IPS-18c (cell line): ENCODE results near the gene GPR26.

ENCODE experiments used
- H3K4me3 ChIP-seq: 2 replicates; pipeline ENCODE4 v1.7.0; 2013; ENCODE audit warnings: low read depth, mild to moderate bottlenecking, low read length, moderate library complexity; ENCODE audit not compliant: insufficient read depth
- H3K9me3 ChIP-seq: one replicate; pipeline ENCODE4 v1.6.1; 2013; ENCODE audit warnings: mild to moderate bottlenecking, low read length, moderate library complexity; ENCODE audit not compliant: control insufficient read depth, insufficient read depth

Gene GPR26

GRCh38 chr10:123681285-123681684 lies 15.1 kb downstream of the GPR26 start:
- H3K9me3 ChIP-seq = no peaks in the 10 kb centered on the region
- H3K4me3 ChIP-seq = no peak overlapping the region

DNA sequence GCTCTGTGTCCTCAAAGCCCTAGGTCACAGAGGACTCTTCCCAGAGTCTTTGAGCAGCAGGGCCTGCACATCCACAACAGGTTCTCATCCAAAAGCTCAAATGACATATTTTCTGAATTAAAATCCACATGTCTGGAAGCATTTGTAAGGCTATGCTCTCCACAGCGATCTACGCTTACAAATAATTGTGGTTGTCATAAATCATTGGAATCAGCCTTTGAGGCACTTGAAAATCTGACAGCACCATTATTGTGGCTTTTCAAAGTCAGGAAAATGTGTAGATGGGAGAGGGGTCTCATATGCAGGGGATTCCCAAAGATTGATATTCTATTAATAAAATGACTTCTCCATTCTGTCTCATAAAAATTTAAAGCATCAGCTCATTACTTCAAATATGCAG lies 16.3 kb downstream of the GPR26 start:
- no peak overlapping the region for H3K4me3 ChIP-seq
- H3K9me3 ChIP-seq = no peaks in the 10 kb centered on the region

- Histone ChIP-seq H3K9me3 (no peaks in the 10 kb centered on the region), H3K4me3 (no peak overlapping the region)
These were observed 17.3 kb downstream of the GPR26 start for GRCh38 chr10:123683459-123683858.

- no peak overlapping the region for H3K4me3 ChIP-seq
- H3K9me3 ChIP-seq = peaks cover 2% of the 10 kb centered on the region
These were observed 17.7 kb downstream of the GPR26 start for GRCh38 chr10:123683865-123684264.

DNA sequence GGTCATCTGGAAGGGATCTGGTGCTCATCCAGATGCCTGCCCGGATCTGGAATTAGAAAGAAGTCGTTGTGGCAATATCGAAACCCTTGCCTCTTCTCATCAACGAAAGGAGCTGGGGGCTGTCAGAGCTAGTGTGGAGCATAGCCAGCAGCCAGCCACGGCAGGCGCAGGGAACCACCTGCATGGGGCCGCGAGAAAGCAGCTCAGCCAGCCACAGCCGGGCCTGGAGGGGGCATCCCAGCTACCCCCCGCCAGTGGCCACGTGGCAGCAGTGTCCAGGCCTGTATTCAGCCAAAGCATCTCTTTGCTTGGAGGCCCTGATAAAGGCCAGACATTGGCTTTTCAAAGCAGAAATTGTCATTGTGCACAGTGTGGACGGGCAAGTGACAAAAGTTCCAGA lies 19.1 kb downstream of the GPR26 start:
- H3K4me3 ChIP-seq = no peak overlapping the region
- H3K9me3 ChIP-seq = peaks cover 2% of the 10 kb centered on the region

- peaks cover 2% of the 10 kb centered on the region for H3K9me3 ChIP-seq
- H3K4me3 ChIP-seq = no peak overlapping the region
These were observed 21.6 kb downstream of the GPR26 start for GRCh38 chr10:123687758-123688157.

DNA sequence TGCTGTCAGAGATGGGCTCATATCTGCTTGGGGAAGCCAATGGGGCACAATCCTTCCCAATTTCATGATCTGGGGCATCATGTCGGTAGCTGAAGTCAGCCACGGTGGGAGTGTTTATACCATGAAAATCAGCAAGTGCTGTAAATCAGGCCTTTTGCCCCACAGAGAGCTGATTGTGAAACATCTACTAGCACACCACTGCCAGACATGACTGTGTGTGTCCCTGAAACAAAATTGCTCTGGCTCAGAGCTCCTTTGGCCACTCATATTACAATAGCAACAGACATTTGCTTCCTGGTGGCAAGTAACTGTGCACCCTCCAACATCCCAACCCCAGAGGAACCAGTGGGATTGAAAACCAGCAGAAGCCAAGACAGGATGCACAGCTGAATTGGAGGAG lies 23.7 kb downstream of the GPR26 start:
- Histone ChIP-seq H3K4me3 (no peak overlapping the region), H3K9me3 (peaks cover 2% of the 10 kb centered on the region)

DNA sequence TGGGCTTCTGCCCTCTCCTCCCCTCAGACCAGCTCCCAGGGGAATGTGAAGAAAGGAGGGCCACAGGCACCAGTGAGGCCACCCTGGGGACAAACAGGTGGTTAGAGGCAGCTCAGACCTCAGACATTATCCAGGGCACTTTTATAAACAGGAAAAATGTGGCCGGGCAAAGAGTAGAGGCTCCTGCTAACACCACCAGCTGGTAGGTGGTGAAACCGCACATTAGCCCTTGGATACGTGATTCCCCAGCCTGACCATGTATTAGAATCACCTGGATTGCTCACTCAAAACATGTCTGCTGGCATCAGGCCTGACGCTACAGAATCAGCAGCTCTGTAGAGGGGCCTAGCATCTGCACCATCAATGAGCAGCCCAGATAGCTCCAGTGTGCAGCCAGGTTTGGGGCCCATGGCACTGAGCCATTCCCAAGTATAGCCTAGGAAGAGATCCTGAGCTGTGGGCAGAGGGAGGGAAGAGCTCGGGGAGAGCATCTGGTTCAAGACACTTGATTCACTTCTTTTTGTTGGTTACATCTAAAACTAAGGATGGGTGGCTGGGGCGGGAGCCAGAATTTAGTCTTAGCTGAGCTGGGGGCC lies 37.1 kb downstream of the GPR26 start:
- H3K4me3 ChIP-seq = no peak overlapping the region
- no peaks in the 10 kb centered on the region for H3K9me3 ChIP-seq

- no peak overlapping the region for H3K4me3 ChIP-seq
These were observed 37.9 kb downstream of the GPR26 start for GRCh38 chr10:123704076-123704475.

GRCh38 chr10:123704812-123705211 lies 38.7 kb downstream of the GPR26 start:
- H3K4me3 ChIP-seq = no peak overlapping the region
- H3K9me3 ChIP-seq = no peaks in the 10 kb centered on the region

More at GRCh38 chr10:123704076-123704475, 37.9 kb downstream of the GPR26 start:
- H3K9me3 ChIP-seq = no peaks in the 10 kb centered on the region

DNA sequence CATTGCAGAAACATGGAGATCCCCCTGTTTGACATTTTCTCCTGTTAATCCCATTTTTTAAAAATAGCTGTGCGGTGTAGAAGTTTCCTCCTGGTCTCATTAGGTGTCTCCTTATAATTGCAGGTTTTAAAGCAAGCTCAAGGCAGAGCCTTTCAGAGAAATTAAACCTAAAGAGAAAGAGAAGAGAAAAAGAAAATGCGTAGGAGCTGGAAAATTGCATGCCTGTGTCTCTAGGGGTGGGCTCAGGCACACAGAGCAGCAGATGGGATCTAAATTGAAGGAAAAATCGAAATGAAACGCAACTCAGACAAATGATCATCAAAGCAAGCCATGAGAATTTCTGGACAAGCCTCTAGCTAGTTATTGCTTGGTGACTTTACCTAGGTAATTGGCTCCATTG lies 40.1 kb downstream of the GPR26 start:
- peaks cover 2% of the 10 kb centered on the region for H3K9me3 ChIP-seq
- H3K4me3 ChIP-seq = no peak overlapping the region

GRCh38 chr10:123715546-123715945 lies 49.4 kb downstream of the GPR26 start:
- Histone ChIP-seq H3K4me3 (no peak overlapping the region), H3K9me3 (peaks cover 2% of the 10 kb centered on the region)

- Histone ChIP-seq H3K9me3 (peaks cover 2% of the 10 kb centered on the region), H3K4me3 (no peak overlapping the region)
These were observed 51.2 kb downstream of the GPR26 start for GRCh38 chr10:123717336-123717735.

GRCh38 chr10:123718544-123719060 lies 52.4 kb downstream of the GPR26 start:
- H3K9me3 ChIP-seq = no peaks in the 10 kb centered on the region
- H3K4me3 ChIP-seq = no peak overlapping the region

- no peak overlapping the region for H3K4me3 ChIP-seq
- H3K9me3 ChIP-seq = no peaks in the 10 kb centered on the region
These were observed 54.4 kb downstream of the GPR26 start for GRCh38 chr10:123720536-123720935.

DNA sequence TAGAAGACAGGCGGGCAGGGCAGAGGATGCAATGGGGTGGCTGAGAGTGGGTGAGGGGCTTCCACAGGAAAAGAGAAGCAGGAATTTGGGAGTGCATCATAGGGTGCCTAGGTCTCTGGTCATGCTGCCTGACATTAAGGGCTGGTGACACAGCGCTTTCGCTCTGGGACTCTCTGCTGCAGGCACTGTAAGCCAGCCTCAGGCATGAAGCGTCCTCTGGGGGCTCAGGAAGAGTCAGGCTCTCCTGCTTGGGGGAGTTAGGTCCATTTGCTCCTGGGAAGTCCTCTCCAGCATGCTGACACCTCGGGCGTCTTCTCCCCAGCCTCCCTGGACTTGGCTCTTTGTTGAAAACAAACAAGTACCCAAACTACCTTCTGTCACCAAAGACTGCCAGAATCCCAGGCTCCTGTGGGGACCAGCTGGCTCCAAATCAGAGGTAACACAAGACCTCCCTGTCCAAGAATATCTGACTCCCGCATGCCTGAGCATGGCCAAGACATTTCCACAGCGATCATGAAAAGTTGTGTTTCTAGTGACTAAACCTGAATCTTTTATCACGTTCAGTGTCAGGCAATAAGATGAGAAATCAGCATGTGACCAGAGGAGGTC lies 55.4 kb downstream of the GPR26 start:
- H3K4me3 ChIP-seq = no peak overlapping the region
- H3K9me3 ChIP-seq = no peaks in the 10 kb centered on the region

- no peaks in the 10 kb centered on the region for H3K9me3 ChIP-seq
- no peak overlapping the region for H3K4me3 ChIP-seq
These were observed 56.2 kb downstream of the GPR26 start for GRCh38 chr10:123722351-123722750.

- H3K4me3 ChIP-seq = no peak overlapping the region
- no peaks in the 10 kb centered on the region for H3K9me3 ChIP-seq
These were observed 58.6 kb downstream of the GPR26 start for GRCh38 chr10:123724747-123725146.

DNA sequence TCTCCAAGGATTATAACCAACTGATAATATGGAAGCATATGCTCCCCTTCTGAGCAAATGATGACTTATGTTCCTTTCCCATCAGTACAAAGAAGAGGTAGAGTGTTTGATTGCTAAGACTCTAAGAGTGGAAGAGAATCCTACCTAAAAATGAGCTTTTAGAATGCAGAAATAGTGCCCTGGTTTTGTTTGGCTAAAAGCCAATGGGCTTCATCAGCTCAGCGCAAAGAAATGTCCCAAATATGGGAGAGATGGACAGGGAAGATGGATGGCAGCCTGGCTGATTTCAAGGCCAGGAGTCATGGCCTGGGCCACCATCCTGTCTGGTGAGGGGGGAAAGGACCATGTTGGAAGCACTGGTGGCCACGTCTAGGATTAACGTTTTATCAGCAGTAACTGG lies 60.2 kb downstream of the GPR26 start:
- no peaks in the 10 kb centered on the region for H3K9me3 ChIP-seq
- H3K4me3 ChIP-seq = no peak overlapping the region
